Measurements from ENCODE around the gene PDLIM1.
"Not testable (repeated sequence)": the region's sequence is repeated elsewhere in the genome, so short reads cannot be mapped to it uniquely, and the experiment has no call there.

The PDLIM1 gene

DNA sequence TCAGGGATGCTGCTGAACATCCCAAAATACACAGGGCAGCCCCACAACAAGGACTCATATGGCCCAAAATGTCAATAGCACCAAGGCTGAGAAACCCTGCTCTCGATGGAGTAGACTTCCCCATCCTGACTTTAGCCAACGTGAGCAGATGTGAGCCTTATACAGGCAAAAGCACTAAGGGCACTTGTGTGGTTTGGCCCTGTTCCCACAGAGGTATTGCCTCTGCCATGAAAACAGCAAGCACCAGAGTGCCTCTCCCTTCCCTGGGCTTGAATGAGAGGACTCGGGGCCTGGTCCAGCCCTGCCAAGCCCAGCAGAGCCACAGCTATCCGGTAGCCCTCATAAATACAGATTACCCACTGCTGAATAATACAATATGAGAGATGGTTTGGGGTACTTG lies 49.3 kb downstream of the PDLIM1 start:
- H3K4me3 ChIP-seq (ENCODE audit: low read length), result no peak overlapping the region
- peaks cover 27% of the 10 kb centered on the region for H3F3A ChIP-seq (ENCODE audit: insufficient read depth, low read length)
- no peak overlapping the region for H3K4me2 ChIP-seq (ENCODE audit: low read depth, low read length)
- TF ChIP-seq EZH2 (optimal IDR thresholded peaks at IDR 0.05; ENCODE audit: low read depth, low read length) (no peak), EZH2phosphoT487 (IDR thresholded peaks at IDR 0.05; ENCODE audit: low read length) (no peak)
- TF ChIP-seq, protein P1, sequence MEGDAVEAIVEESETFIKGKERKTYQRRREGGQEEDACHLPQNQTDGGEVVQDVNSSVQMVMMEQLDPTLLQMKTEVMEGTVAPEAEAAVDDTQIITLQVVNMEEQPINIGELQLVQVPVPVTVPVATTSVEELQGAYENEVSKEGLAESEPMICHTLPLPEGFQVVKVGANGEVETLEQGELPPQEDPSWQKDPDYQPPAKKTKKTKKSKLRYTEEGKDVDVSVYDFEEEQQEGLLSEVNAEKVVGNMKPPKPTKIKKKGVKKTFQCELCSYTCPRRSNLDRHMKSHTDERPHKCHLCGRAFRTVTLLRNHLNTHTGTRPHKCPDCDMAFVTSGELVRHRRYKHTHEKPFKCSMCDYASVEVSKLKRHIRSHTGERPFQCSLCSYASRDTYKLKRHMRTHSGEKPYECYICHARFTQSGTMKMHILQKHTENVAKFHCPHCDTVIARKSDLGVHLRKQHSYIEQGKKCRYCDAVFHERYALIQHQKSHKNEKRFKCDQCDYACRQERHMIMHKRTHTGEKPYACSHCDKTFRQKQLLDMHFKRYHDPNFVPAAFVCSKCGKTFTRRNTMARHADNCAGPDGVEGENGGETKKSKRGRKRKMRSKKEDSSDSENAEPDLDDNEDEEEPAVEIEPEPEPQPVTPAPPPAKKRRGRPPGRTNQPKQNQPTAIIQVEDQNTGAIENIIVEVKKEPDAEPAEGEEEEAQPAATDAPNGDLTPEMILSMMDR (IDR thresholded peaks at IDR 0.05; ENCODE audit: low read length), result no peak
- H3K79me2 ChIP-seq (ENCODE audit: low read length), result peaks cover 28% of the 10 kb centered on the region
- H4K20me1 ChIP-seq (ENCODE audit: insufficient read depth, low read length), result no peaks in the 10 kb centered on the region
- no peaks in the 10 kb centered on the region for H3K9me2 ChIP-seq (replicated peaks; ENCODE audit: insufficient read depth, low read length)
- no peak for DNase-seq
- no peaks in the 10 kb centered on the region for H3K27me3 ChIP-seq (replicated peaks; ENCODE audit: insufficient read depth, low read length)
- H3K36me3 ChIP-seq (replicated peaks; ENCODE audit: insufficient read depth, low read length), result no peaks in the 10 kb centered on the region; the same call in 1 of the 2 replicates
- peaks cover 39% of the 10 kb centered on the region for H3K4me1 ChIP-seq (ENCODE audit: low read length)
- H3K9me3 ChIP-seq (replicated peaks; ENCODE audit: insufficient read depth, low read length), result no peaks in the 10 kb centered on the region
- no peak overlapping the region for H3K27ac ChIP-seq (ENCODE audit: low read length)
- H2AFZ ChIP-seq (ENCODE audit: low read length), result no peak overlapping the region
- H3K9ac ChIP-seq (ENCODE audit: low read length), result no peak overlapping the region

DNA sequence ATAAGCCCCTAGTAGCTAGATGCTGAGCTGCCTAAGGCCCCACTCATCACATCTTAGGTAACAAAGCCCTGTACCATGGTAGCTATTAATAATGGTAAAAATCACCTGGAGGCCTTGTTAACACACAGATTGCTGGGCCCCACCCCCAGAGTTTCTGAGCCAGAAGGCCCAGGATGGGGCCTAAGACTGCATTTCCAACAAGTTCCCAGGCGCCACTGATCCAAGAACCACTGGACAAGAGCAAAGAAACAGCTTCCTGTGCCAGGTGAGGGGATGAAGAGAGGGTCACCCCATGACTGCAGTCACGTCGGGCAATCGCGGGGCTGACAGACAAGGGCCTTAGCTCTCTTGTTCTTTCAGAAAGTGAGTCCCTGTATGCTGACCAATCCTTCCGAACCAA lies 50.0 kb downstream of the PDLIM1 start:
- Histone ChIP-seq H2AFZ (ENCODE audit: low read length) (no peak overlapping the region), H3K79me2 (ENCODE audit: low read length) (peaks cover 28% of the 10 kb centered on the region), H3K27ac (ENCODE audit: low read length) (no peak overlapping the region), H3K9me2 (replicated peaks; ENCODE audit: insufficient read depth, low read length) (no peaks in the 10 kb centered on the region), H3K4me3 (ENCODE audit: low read length) (no peak overlapping the region), H3K36me3 (replicated peaks; ENCODE audit: insufficient read depth, low read length) (no peaks in the 10 kb centered on the region; the same call in 1 of the 2 replicates), H4K20me1 (ENCODE audit: insufficient read depth, low read length) (no peaks in the 10 kb centered on the region), H3K27me3 (replicated peaks; ENCODE audit: insufficient read depth, low read length) (no peaks in the 10 kb centered on the region), H3K9ac (ENCODE audit: low read length) (no peak overlapping the region), H3K9me3 (replicated peaks; ENCODE audit: insufficient read depth, low read length) (no peaks in the 10 kb centered on the region), H3K4me2 (ENCODE audit: low read depth, low read length) (no peak overlapping the region), H3K4me1 (ENCODE audit: low read length) (peaks cover 37% of the 10 kb centered on the region), H3F3A (ENCODE audit: insufficient read depth, low read length) (peaks cover 20% of the 10 kb centered on the region)
- DNase-seq, result no peak
- no peak for TF ChIP-seq EZH2 (optimal IDR thresholded peaks at IDR 0.05; ENCODE audit: low read depth, low read length)
- TF ChIP-seq EZH2phosphoT487 (IDR thresholded peaks at IDR 0.05; ENCODE audit: low read length), result no peak

DNA sequence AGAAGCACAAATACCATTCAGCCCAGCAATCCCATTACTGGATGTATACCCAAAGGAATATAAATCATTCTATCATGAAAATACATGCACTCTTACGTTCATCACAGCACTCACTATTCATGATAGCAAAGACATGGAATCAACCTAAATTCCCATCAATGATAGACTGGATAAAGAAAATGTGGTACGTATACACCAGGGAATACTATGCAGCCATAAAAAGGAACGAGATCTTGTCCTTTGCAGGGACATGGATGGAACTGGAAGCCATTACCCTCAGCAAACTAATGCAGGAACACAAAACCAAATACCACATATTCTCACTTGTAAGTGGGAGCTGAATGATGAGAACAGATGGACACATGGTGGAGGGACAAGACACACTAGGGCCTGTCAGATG lies 50.7 kb downstream of the PDLIM1 start:
- not testable (repeated sequence) for H4K20me1 ChIP-seq (ENCODE audit: insufficient read depth, low read length); H3K9me3 ChIP-seq (replicated peaks; ENCODE audit: insufficient read depth, low read length); H3K9me2 ChIP-seq (replicated peaks; ENCODE audit: insufficient read depth, low read length); H3K4me3 ChIP-seq (ENCODE audit: low read length); H3K4me2 ChIP-seq (ENCODE audit: low read depth, low read length); H3K27me3 ChIP-seq (replicated peaks; ENCODE audit: insufficient read depth, low read length); DNase-seq; H3K9ac ChIP-seq (ENCODE audit: low read length); H2AFZ ChIP-seq (ENCODE audit: low read length); H3K27ac ChIP-seq (ENCODE audit: low read length); H3K36me3 ChIP-seq (replicated peaks; ENCODE audit: insufficient read depth, low read length)
- H3K79me2 ChIP-seq (ENCODE audit: low read length), result peaks cover 28% of the 10 kb centered on the region
- H3K4me1 ChIP-seq (ENCODE audit: low read length), result peaks cover 34% of the 10 kb centered on the region
- H3F3A ChIP-seq (ENCODE audit: insufficient read depth, low read length), result peaks cover 13% of the 10 kb centered on the region

DNA sequence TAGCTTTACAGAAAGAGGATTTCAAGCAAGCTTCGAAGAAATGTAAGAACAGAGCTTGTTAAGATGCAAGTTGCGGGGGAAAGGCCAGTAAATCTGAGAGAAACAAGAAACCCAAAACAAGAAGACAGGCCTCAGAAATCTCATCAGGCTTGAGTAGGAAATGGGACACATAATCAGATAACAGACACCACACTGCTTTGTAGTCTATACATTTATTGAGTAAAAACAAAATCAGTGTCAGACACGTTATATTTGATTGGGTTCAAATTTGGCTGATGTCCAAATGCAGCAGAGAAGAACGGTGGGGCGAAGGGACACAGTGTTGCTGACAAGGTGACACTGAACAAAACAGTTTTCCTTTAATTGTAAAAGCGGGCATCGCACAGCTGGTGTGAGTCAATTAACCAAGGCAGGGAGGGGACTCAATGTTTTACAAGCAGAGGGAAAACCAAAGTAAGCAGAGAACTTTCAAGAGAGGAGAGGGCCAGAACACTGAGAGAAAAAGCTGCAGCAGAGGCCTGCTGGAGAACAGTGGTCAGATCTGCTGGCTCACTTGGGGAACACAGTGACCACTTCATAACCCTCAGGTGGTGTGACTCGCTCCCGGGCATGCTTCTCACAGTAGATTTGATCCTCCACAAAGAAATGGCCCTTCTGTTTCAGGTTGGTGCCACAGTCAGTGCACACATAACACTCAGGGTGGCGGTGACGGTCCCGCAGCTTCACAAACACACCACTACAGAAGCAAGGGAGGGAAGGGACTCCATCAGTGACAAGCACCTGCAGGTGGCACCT lies 53.2 kb downstream of the PDLIM1 start:
- TF ChIP-seq, protein P1 (IDR thresholded peaks at IDR 0.05; ENCODE audit: low read length), result no peak
- no peak for TF ChIP-seq EZH2phosphoT487 (IDR thresholded peaks at IDR 0.05; ENCODE audit: low read length)
- TF ChIP-seq EZH2 (optimal IDR thresholded peaks at IDR 0.05; ENCODE audit: low read depth, low read length), result no peak
- Histone ChIP-seq H3K9ac (ENCODE audit: low read length) (no peak overlapping the region), H3K4me3 (ENCODE audit: low read length) (no peak overlapping the region), H3K9me2 (replicated peaks; ENCODE audit: insufficient read depth, low read length) (no peaks in the 10 kb centered on the region), H3K27me3 (replicated peaks; ENCODE audit: insufficient read depth, low read length) (no peaks in the 10 kb centered on the region), H3K4me2 (ENCODE audit: low read depth, low read length) (no peak overlapping the region), H3K27ac (ENCODE audit: low read length) (no peak overlapping the region), H4K20me1 (ENCODE audit: insufficient read depth, low read length) (no peaks in the 10 kb centered on the region), H3F3A (ENCODE audit: insufficient read depth, low read length) (0 out of 2 replicates have a peak, but pooled peaks cover 4% of the 10 kb centered on the region), H3K4me1 (ENCODE audit: low read length) (peaks cover 15% of the 10 kb centered on the region), H2AFZ (ENCODE audit: low read length) (no peak overlapping the region), H3K79me2 (ENCODE audit: low read length) (peaks cover 14% of the 10 kb centered on the region; the same call in 1 of the 2 replicates), H3K9me3 (replicated peaks; ENCODE audit: insufficient read depth, low read length) (no peaks in the 10 kb centered on the region), H3K36me3 (replicated peaks; ENCODE audit: insufficient read depth, low read length) (peaks cover 3% of the 10 kb centered on the region; the same call in 1 of the 2 replicates)
- DNase-seq, result no peak
